ENCODE measurements around the gene RAB40B. TPM values are rescaled to one million over a fixed set of nuclear protein-coding genes. Genes with fewer than 3 reads are reported as not detected.
"Not testable (repeated sequence)": the region's sequence is repeated elsewhere in the genome, so short reads cannot be mapped to it uniquely, and the experiment has no call there.

Gene RAB40B
- total and polyA plus RNA-seq, 2 donors (not counting 1 experiment from before 2014, with no cell fraction given) = 4.7 to 8.0 TPM

DNA sequence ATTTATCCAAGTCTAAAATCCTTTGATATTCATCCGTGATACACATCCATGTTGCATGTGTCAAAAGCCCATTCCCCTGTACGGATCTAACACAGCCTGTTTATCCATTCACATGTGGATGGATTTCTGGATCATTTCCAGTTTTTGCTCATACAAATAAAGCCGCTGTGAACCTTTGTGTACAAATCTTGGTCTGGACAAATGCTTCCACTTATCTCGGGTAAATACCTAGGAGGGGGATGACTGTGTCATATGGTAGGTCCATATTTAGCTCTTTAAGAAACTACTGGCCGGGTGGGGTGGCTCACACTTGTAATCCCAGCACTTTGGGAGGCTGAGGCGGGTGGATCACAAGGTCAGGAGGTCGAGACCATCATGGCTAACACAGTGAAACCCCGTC lies 47.0 kb upstream of the RAB40B start:
- 93% methylated on average over 2 of the region's 8 CpGs for WGBS (ENCODE audit: insufficient coverage)
- Histone ChIP-seq H3K9ac (ENCODE audit: low read length) (no peak overlapping the region), H3K36me3 (replicated peaks in 1 of 2; ENCODE audit: control extremely low read depth in 1 of 2, control insufficient read depth in 1 of 2, extremely low read depth in 1 of 2, insufficient read depth in 2 of 2, low read length in 1 of 2) (no peaks in the 10 kb centered on the region), H2AFZ (ENCODE audit: insufficient read depth, low read depth, low read length, poor library complexity, severe bottlenecking) (no peak overlapping the region), H3K4me3 (ENCODE audit: control extremely low read depth in 1 of 5, extremely low read depth in 1 of 5, insufficient read depth in 1 of 5, low read depth in 2 of 5, low read length in 4 of 5) (no peak overlapping the region), H3K27ac (ENCODE audit: low read length in 2 of 2) (no peak overlapping the region), H3K9me3 (ENCODE audit: control extremely low read depth in 1 of 3, control insufficient read depth in 2 of 3, insufficient read depth in 1 of 3, low read length in 2 of 3) (peaks cover 0 to 28% (median 5%) of the 10 kb centered on the region in 3 donors), H3K4me2 (replicated peaks; ENCODE audit: low read depth, low read length, poor library complexity, severe bottlenecking) (no peak overlapping the region), H4K20me1 (ENCODE audit: control insufficient read depth, insufficient read depth, low read length, poor library complexity, severe bottlenecking) (no peaks in the 10 kb centered on the region), H3K4me1 (ENCODE audit: control insufficient read depth in 2 of 2, insufficient read depth in 2 of 2, low read length in 2 of 2) (no peaks in the 10 kb centered on the region), H3K79me2 (ENCODE audit: control insufficient read depth, insufficient read depth, low read length) (no peaks in the 10 kb centered on the region), H3K27me3 (replicated peaks in 1 of 4; ENCODE audit: control extremely low read depth in 1 of 4, control insufficient read depth in 3 of 4, insufficient read depth in 4 of 4, low read length in 3 of 4) (no peaks in the 10 kb centered on the region)
- CTCF ChIA-PET = no interaction called here
- no peak for DNase-seq
- TF ChIP-seq, protein P1, sequence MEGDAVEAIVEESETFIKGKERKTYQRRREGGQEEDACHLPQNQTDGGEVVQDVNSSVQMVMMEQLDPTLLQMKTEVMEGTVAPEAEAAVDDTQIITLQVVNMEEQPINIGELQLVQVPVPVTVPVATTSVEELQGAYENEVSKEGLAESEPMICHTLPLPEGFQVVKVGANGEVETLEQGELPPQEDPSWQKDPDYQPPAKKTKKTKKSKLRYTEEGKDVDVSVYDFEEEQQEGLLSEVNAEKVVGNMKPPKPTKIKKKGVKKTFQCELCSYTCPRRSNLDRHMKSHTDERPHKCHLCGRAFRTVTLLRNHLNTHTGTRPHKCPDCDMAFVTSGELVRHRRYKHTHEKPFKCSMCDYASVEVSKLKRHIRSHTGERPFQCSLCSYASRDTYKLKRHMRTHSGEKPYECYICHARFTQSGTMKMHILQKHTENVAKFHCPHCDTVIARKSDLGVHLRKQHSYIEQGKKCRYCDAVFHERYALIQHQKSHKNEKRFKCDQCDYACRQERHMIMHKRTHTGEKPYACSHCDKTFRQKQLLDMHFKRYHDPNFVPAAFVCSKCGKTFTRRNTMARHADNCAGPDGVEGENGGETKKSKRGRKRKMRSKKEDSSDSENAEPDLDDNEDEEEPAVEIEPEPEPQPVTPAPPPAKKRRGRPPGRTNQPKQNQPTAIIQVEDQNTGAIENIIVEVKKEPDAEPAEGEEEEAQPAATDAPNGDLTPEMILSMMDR (IDR thresholded peaks at IDR 0.05) = no peak
- TF ChIP-seq EZH2 (IDR thresholded peaks at IDR 0.05; ENCODE audit: borderline replicate concordance, insufficient read depth, low read depth, low read length, poor library complexity, severe bottlenecking) = no peak
- Mint-ChIP-seq H3K9me3 (ENCODE audit: insufficient read depth) (peaks cover 3% of the 10 kb centered on the region), H3K4me1 (no peaks in the 10 kb centered on the region), H3K27me3 (no peaks in the 10 kb centered on the region), H3K27ac (no peak overlapping the region), H3K4me3 (no peak overlapping the region)
- intact Hi-C loops (cut with micrococcal nuclease) = no loop called here
- POLR2A ChIA-PET = no interaction called here
- ATAC-seq (ENCODE audit: low read depth) = no peak

DNA sequence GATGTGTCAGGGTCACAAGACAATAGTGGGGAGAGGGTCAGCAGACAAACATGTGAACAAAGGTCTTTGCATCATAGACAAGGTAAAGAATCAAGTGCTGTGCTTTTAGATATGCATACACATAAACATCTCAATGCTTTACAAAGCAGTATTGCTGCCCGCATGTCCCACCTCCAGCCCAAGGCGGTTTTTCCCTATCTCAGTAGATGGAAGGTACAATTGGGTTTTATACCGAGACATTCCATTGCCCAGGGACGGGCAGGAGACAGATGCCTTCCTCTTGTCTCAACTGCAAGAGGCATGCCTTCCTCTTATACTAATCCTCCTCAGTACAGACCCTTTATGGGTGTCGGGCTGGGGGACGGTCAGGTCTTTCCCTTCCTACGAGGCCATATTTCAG lies 46.2 kb upstream of the RAB40B start:
- DNase-seq; H3K4me1 ChIP-seq (ENCODE audit: control insufficient read depth in 2 of 2, insufficient read depth in 2 of 2, low read length in 2 of 2); H2AFZ ChIP-seq (ENCODE audit: insufficient read depth, low read depth, low read length, poor library complexity, severe bottlenecking); H3K9me3 Mint-ChIP-seq (ENCODE audit: insufficient read depth); H3K27ac Mint-ChIP-seq; ATAC-seq (ENCODE audit: low read depth); intact Hi-C loops (cut with micrococcal nuclease); H3K4me3 Mint-ChIP-seq; H4K20me1 ChIP-seq (ENCODE audit: control insufficient read depth, insufficient read depth, low read length, poor library complexity, severe bottlenecking); H3K36me3 ChIP-seq (replicated peaks in 1 of 2; ENCODE audit: control extremely low read depth in 1 of 2, control insufficient read depth in 1 of 2, extremely low read depth in 1 of 2, insufficient read depth in 2 of 2, low read length in 1 of 2); H3K27me3 Mint-ChIP-seq; POLR2A ChIA-PET; H3K9ac ChIP-seq (ENCODE audit: low read length); H3K4me3 ChIP-seq (ENCODE audit: control extremely low read depth in 1 of 5, extremely low read depth in 1 of 5, insufficient read depth in 1 of 5, low read depth in 2 of 5, low read length in 4 of 5); H3K27me3 ChIP-seq (replicated peaks in 1 of 4; ENCODE audit: control extremely low read depth in 1 of 4, control insufficient read depth in 3 of 4, insufficient read depth in 4 of 4, low read length in 3 of 4); H3K79me2 ChIP-seq (ENCODE audit: control insufficient read depth, insufficient read depth, low read length); CTCF ChIA-PET; H3K27ac ChIP-seq (ENCODE audit: low read length in 2 of 2); H3K4me2 ChIP-seq (replicated peaks; ENCODE audit: low read depth, low read length, poor library complexity, severe bottlenecking); H3K4me1 Mint-ChIP-seq: not testable (repeated sequence)
- peaks cover 0 to 30% (median 6%) of the 10 kb centered on the region in 3 donors for H3K9me3 ChIP-seq (ENCODE audit: control extremely low read depth in 1 of 3, control insufficient read depth in 2 of 3, insufficient read depth in 1 of 3, low read length in 2 of 3)
- no CpG with 5 or more reads among the region's 7 CpGs for WGBS (ENCODE audit: insufficient coverage)

All from B cell (primary cell).